K562 (cell line): Measurements from ENCODE around the gene NISCH. TPM values are rescaled to one million over a fixed set of nuclear protein-coding genes. Genes with fewer than 3 reads are reported as not detected.
A peak's percentile ranks its signal among the peaks of the same experiment; 100 is the strongest.

Experiments
- BRD4 ChIP-seq: fragments of 200-600 bp; sonication (generic); IDR thresholded peaks from 2 replicates; pipeline ENCODE4 v1.6.1; 2017; ENCODE audit warnings: inconsistent platforms
- CEBPG ChIP-seq, 3 experiments: fragments of 200-800 bp in 1 of 3; sonication (Bioruptor generic) in 1 of 3; sonication (generic) in 1 of 3; formaldehyde crosslinking in 1 of 3; IDR thresholded peaks in 2 of 3; conservative IDR thresholded peaks in 1 of 3; 2 replicates each; pipeline versions ENCODE4 v1.6.1 to v1.8.0; 2016 to 2022; ENCODE audit warnings: missing compliant biosample characterization in 2 of 3, missing genetic modification characterization in 2 of 3, mild to moderate bottlenecking in 1 of 3, missing genetic modification reagents in 1 of 3
- CHD2 ChIP-seq: IDR thresholded peaks from 2 replicates; pipeline ENCODE4 v1.6.1; 2011; ENCODE audit warnings: low read depth, low read length
- CHD7 ChIP-seq: fragments of 200-600 bp; sonication (generic); IDR thresholded peaks from one replicate; pipeline ENCODE4 v1.6.1; 2012; ENCODE audit warnings: mild to moderate bottlenecking, low read depth, low read length, inconsistent platforms
- EHMT2 ChIP-seq: fragments of 450-650 bp; IDR thresholded peaks from 2 replicates; pipeline ENCODE4 v1.6.1; 2018; ENCODE audit warnings: antibody characterized with exemption
- ERF ChIP-seq: fragments of 450-650 bp; formaldehyde crosslinking; IDR thresholded peaks from 2 replicates; pipeline ENCODE4 v1.4.0; 2020; ENCODE audit warnings: mild to moderate bottlenecking, mixed read lengths
- PRDM10 ChIP-seq: fragments of 450-650 bp; IDR thresholded peaks from 2 replicates; pipeline ENCODE4 v1.6.1; 2018; ENCODE audit not compliant: partially characterized antibody
- SAFB ChIP-seq: fragments of 200-400 bp; formaldehyde crosslinking; IDR thresholded peaks from 2 replicates; pipeline ENCODE4 v1.6.1; 2017; ENCODE audit warnings: low read depth, low read length, borderline replicate concordance
- ZNF551 ChIP-seq: fragments of 250-450 bp; sonication (Bioruptor Pico); IDR thresholded peaks from 2 replicates; pipeline ENCODE4 v1.5.0; 2021; ENCODE audit warnings: mild to moderate bottlenecking, moderate library complexity
- polyA plus RNA-seq, 8 experiments: library from polyadenylated mRNA; depleted of rRNA in 4 of 8; stranded (reverse) in 5 of 8; unstranded in 3 of 8; fragments of >200 nt; fragmentation: Nextera tagmentation in 2 of 8; fragmentation: Illumina TruSeq in 1 of 8; extraction: Ambion mirVana in 2 of 8; extraction: Trizol in 1 of 8; gene quantifications; 2 replicates each; pipeline versions ENCODE4 v1.2.1 to v1.2.3, GENCODE V29; 2011 to 2014; ENCODE audit warnings: inconsistent platforms in 1 of 8, missing spikeins in 1 of 8
- total RNA-seq, 7 experiments: library from RNA; depleted of rRNA in 6 of 7; stranded (reverse); fragments of >200 nt in 6 of 7; fragmentation: Illumina TruSeq in 2 of 7; extraction: Trizol in 2 of 7; gene quantifications; 2 replicates each; pipeline versions ENCODE4 v1.2.1 to v1.2.3, GENCODE V29; 2011 to 2021; ENCODE audit warnings: low replicate concordance in 1 of 7

Gene NISCH
- total and polyA plus RNA-seq, 9 of the 15 experiments (the other 6 are each of a cell fraction or from before 2014, with no cell fraction given): 0.44 to 43.5 (median 23.4) TPM

- TF ChIP-seq CHD7 (no peak), EHMT2 (no peak), ERF (CRISPR knock-in tag) (no peak), PRDM10 (peak; percentile 34), CHD2 (no peak), ZNF551 (CRISPR knock-in tag) (no peak), CEBPG (CRISPR knock-in tag; IDR thresholded peaks at IDR 0.05) (no peak), CEBPG (tag; conservative IDR thresholded peaks at IDR 0.05 in 1 of 2, IDR thresholded peaks at IDR 0.05 in 1 of 2) (no peak), SAFB (no peak), BRD4 (no peak)
These were observed 8.5 kb upstream of the NISCH start (continued) for GRCh38 chr3:52446631-52447511.
